Loucy (cell line): Measurements from ENCODE around the gene NXPE4.

Experiments used
- EZH2phosphoT487 ChIP-seq: fragments of 200-600 bp; IDR thresholded peaks from 2 replicates; pipeline ENCODE4 v1.6.1; 2018; ENCODE audit warnings: antibody characterized with exemption, mild to moderate bottlenecking, moderate library complexity, borderline replicate concordance
- TF ChIP-seq, protein P1 (sequence below): fragments of 200-600 bp; sonication (generic); conservative IDR thresholded peaks from 2 replicates; pipeline ENCODE4 v1.5.1; 2014; ENCODE audit warnings: mild to moderate bottlenecking, antibody characterized with exemption, low read length

DNA sequence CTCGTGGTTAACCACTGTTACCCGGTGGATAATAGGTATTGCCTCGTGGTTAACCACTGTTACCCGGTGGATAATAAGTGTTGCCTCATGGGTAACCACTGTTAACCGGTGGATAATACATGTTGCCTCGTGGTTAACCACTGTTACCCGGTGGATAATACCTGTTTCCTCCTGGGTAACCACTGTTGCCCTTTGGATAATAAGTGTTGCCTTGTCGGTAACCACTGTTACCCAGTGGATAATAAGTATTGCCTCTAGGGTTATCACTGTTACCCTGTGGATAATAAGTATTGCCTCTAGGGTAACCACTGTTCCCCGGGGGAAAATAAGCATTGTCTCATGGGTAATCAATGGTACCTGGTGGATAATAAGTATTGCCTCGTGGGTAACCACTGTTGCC is 15.0 kb upstream of the NXPE4 start:
- TF ChIP-seq, protein P1, sequence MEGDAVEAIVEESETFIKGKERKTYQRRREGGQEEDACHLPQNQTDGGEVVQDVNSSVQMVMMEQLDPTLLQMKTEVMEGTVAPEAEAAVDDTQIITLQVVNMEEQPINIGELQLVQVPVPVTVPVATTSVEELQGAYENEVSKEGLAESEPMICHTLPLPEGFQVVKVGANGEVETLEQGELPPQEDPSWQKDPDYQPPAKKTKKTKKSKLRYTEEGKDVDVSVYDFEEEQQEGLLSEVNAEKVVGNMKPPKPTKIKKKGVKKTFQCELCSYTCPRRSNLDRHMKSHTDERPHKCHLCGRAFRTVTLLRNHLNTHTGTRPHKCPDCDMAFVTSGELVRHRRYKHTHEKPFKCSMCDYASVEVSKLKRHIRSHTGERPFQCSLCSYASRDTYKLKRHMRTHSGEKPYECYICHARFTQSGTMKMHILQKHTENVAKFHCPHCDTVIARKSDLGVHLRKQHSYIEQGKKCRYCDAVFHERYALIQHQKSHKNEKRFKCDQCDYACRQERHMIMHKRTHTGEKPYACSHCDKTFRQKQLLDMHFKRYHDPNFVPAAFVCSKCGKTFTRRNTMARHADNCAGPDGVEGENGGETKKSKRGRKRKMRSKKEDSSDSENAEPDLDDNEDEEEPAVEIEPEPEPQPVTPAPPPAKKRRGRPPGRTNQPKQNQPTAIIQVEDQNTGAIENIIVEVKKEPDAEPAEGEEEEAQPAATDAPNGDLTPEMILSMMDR, result no peak
- no peak for TF ChIP-seq EZH2phosphoT487
